ENCODE results near the gene SNRPB2.
A peak's percentile ranks its signal among the peaks of the same experiment; 100 is the strongest.

SNRPB2 gene

DNA sequence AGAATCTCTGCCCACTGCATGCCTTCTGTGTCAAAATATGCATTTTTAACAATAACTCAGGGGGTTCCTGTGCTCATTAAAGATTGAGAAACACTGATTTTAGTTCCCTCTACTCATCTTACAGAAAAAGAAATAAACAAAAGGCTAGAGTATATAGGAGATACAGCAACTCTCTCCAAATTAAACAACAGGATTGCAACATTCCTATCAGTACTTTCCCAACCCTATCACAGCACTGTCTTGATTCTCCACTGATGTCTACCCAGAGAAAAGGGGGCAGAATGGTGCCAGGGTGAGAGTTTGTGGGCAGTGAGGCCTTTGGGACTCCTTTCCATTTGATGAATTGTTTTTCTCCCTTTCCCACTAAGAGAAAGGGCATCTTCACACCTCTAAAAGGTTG lies 23.1 kb downstream of the SNRPB2 start:
- Mint-ChIP-seq H3K4me3 (no peak overlapping the region), H3K27ac (no peak overlapping the region), H3K4me1 (no peaks in the 10 kb centered on the region), H3K36me3 (no peaks in the 10 kb centered on the region), H3K9me3 (no peaks in the 10 kb centered on the region)
- ATAC-seq = no peak
- DNase-seq (ENCODE audit: low spot score in 2 of 2) = no peak

GRCh38 chr20:16758454-16759180 lies 28.8 kb downstream of the SNRPB2 start:
- ATAC-seq (no peak), DNase-seq (ENCODE audit: low spot score in 2 of 2) (no peak)
- Mint-ChIP-seq H3K27ac (no peak overlapping the region), H3K9me3 (no peaks in the 10 kb centered on the region), H3K4me1 (no peaks in the 10 kb centered on the region), H3K36me3 (no peaks in the 10 kb centered on the region), H3K4me3 (no peak overlapping the region)

DNA sequence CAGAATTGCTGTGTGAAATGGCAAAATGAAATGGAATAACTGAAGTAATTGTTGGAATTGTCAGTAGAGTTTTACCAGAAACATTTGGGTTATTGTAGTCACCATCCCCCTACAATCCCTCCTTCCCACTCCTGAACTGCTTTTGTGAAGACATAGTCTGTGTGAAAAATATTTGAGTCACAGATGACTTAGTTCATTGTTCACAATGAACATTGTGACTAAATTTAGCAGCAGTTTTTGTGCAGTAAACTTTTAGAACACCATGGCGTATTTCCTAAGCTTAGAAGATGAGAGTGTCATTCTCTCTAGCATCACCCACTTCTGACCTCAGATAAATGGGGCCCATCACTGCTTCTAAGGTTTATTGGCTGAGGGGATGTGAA lies 29.3 kb downstream of the SNRPB2 start:
- Mint-ChIP-seq H3K9me3 (no peaks in the 10 kb centered on the region), H3K4me3 (no peak overlapping the region), H3K4me1 (no peaks in the 10 kb centered on the region), H3K36me3 (no peaks in the 10 kb centered on the region), H3K27ac (no peak overlapping the region)
- no peak for ATAC-seq
- DNase-seq (ENCODE audit: low spot score in 2 of 2) = no peak

GRCh38 chr20:16760431-16761304 lies 30.8 kb downstream of the SNRPB2 start:
- ATAC-seq = no peak
- Mint-ChIP-seq H3K9me3 (no peaks in the 10 kb centered on the region), H3K4me3 (no peak overlapping the region), H3K27ac (no peak overlapping the region), H3K36me3 (no peaks in the 10 kb centered on the region), H3K4me1 (no peaks in the 10 kb centered on the region)
- DNase-seq (ENCODE audit: low spot score in 2 of 2) = no peak

DNA sequence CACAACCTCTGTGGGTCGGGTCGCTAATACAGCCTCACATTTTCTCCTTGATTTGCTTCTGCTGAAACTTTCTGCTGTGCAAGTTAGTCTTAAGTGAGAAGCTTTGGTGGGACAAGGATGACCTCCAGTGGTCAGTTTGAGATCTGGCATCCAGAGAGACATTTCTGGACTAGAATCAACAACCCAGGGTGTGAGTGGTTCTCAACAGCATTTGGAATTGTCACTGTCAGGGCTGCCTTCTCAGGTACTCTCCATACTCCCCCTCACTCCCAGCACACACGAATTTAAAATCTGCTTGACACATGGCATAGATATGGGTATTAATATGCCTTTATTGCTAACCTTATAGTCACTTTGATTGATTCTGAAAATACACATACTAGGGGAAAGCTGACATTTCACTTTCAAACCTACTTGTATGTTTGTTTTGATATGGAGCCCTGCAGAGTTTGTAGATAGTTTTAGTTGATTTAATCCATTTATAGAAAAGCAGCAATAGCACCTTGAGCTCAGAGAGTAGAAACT lies 31.5 kb downstream of the SNRPB2 start:
- peak; percentile 67 for ATAC-seq
- no peak overlapping the region for H3K27ac Mint-ChIP-seq

GRCh38 chr20:16764560-16764959 lies 34.7 kb downstream of the SNRPB2 start:
- no peaks in the 10 kb centered on the region for H3K36me3 Mint-ChIP-seq
- H3K27ac Mint-ChIP-seq = no peak overlapping the region
- no peaks in the 10 kb centered on the region for H3K9me3 Mint-ChIP-seq
- no peak for ATAC-seq
- DNase-seq (ENCODE audit: low spot score in 2 of 2) = no peak
- H3K4me1 Mint-ChIP-seq = no peaks in the 10 kb centered on the region
- no peak overlapping the region for H3K4me3 Mint-ChIP-seq

More for the DNA sequence above, 31.5 kb downstream of the SNRPB2 start:
- no peaks in the 10 kb centered on the region for H3K36me3 Mint-ChIP-seq
- no peak overlapping the region for H3K4me3 Mint-ChIP-seq
- H3K9me3 Mint-ChIP-seq = no peaks in the 10 kb centered on the region
- DNase-seq (ENCODE audit: low spot score in 2 of 2) = peak; percentile 4 to 53
- H3K4me1 Mint-ChIP-seq = no peaks in the 10 kb centered on the region

- H3K4me3 Mint-ChIP-seq = no peak overlapping the region
- DNase-seq (ENCODE audit: low spot score in 2 of 2) = no peak
- no peak for ATAC-seq
- no peaks in the 10 kb centered on the region for H3K4me1 Mint-ChIP-seq
- no peaks in the 10 kb centered on the region for H3K36me3 Mint-ChIP-seq
- H3K27ac Mint-ChIP-seq = no peak overlapping the region
- peaks cover 4% of the 10 kb centered on the region for H3K9me3 Mint-ChIP-seq
These were observed 41.4 kb downstream of the SNRPB2 start for GRCh38 chr20:16771213-16771612.

DNA sequence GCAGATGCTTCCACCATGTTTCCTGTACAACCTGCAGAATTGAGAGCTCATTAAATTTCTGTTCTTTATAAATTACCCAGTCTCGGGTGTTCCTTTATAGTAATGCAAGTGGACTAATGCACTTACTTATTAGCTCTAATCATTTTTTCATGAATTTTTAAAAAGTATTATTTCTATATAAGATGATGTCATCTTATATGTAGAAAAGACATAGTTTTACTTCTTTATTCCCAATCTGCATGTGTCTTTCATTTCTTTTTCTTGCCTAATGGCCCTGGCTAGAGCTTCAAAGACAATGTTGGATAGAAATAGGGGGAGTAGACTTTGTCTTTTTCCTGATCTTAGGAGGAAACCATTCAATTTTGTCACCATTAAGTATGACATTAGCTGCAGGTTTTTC lies 46.1 kb downstream of the SNRPB2 start:
- no peak for DNase-seq (ENCODE audit: low spot score in 2 of 2)
- Mint-ChIP-seq H3K4me3 (no peak overlapping the region), H3K36me3 (no peaks in the 10 kb centered on the region), H3K27ac (no peak overlapping the region), H3K9me3 (peaks cover 4% of the 10 kb centered on the region), H3K4me1 (no peaks in the 10 kb centered on the region)
- no peak for ATAC-seq

DNA sequence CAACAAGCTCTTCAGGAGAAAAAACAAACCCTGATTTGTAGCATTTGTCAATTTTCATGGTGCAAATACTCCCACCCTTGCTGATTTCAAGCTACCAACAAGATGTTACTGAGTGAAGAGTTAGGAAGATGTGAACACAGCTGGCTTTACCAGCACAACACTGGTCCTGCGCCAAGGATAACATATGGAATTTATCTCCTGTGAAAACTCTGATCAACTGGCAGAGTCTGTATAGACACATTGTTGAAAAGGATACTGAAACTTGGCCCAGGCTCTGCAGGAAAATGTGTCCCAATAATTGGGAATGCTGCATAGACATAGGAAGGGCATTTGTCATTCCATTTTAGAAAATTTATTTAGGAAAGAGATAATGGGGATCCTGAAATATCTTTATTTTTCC lies 47.3 kb downstream of the SNRPB2 start:
- Mint-ChIP-seq H3K27ac (no peak overlapping the region), H3K36me3 (no peaks in the 10 kb centered on the region), H3K9me3 (peaks cover 4% of the 10 kb centered on the region), H3K4me3 (no peak overlapping the region), H3K4me1 (no peaks in the 10 kb centered on the region)
- ATAC-seq (no peak), DNase-seq (ENCODE audit: low spot score in 2 of 2) (no peak)

GRCh38 chr20:16778159-16778558 lies 48.3 kb downstream of the SNRPB2 start:
- no peaks in the 10 kb centered on the region for H3K4me1 Mint-ChIP-seq
- H3K27ac Mint-ChIP-seq = no peak overlapping the region
- H3K4me3 Mint-ChIP-seq = no peak overlapping the region
- no peak for DNase-seq (ENCODE audit: low spot score in 2 of 2)
- H3K9me3 Mint-ChIP-seq = peaks cover 10% of the 10 kb centered on the region
- ATAC-seq = no peak
- H3K36me3 Mint-ChIP-seq = no peaks in the 10 kb centered on the region

DNA sequence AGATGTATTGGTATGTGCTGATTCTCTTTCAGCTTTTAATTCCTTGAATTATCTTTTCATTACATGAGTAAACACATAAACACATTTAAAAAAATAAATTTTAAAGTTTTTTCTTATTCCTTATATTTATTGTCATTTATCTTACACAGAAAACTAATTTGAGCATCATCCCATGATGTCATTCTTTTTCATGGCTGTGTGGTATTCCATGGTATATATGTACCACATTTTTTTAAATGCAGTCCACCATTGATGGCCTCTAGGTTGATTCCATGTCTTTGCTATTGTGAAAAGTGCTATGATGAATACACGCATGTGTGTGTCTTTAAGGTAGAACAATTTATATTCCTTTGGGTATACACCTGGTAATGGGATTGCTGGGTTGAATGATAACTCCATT lies 51.7 kb downstream of the SNRPB2 start:
- Mint-ChIP-seq H3K27ac (no peak overlapping the region), H3K36me3 (no peaks in the 10 kb centered on the region), H3K4me1 (no peaks in the 10 kb centered on the region), H3K9me3 (peaks cover 6% of the 10 kb centered on the region), H3K4me3 (no peak overlapping the region)
- ATAC-seq (no peak), DNase-seq (ENCODE audit: low spot score in 2 of 2) (no peak)

GRCh38 chr20:16785226-16785625 lies 55.4 kb downstream of the SNRPB2 start:
- Mint-ChIP-seq H3K4me3 (no peak overlapping the region), H3K9me3 (peaks cover 6% of the 10 kb centered on the region), H3K27ac (no peak overlapping the region), H3K4me1 (no peaks in the 10 kb centered on the region), H3K36me3 (no peaks in the 10 kb centered on the region)
- DNase-seq (ENCODE audit: low spot score in 2 of 2) = no peak
- ATAC-seq = no peak

All from stimulated activated effector memory CD8-positive, alpha-beta T cell treated with anti-CD3 and anti-CD28 coated beads, Interleukin-12 subunit alpha, Interleukin-12 subunit beta, amount 100 ng/mL, for 72 hours (primary cell).